HepG2 (cell line): Measurements from ENCODE around the gene DNMT3L. TPM values are rescaled to one million over a fixed set of nuclear protein-coding genes. Genes with fewer than 3 reads are reported as not detected.

Experiments
- ATAC-seq: fragments of 200-7000 bp; cut with Tn5 transposase; 3 replicates; pipeline ENCODE4 v1.9.1; 2020; ENCODE audit warnings: mild to moderate bottlenecking, moderate library complexity
- BruUV-seq: library from RNA; stranded (reverse); fragments of 400-500 nt; replicated peaks from 2 replicates; lab custom pipeline; 2021; lab: Mats Ljungman, UMichigan
- CTCF ChIA-PET: fragments of 300-600 bp; formaldehyde crosslinking; extraction: SDS; loops from one replicate; lab custom pipeline; 2021; ENCODE audit warnings: low total read pairs, inconsistent platforms, low intra/inter-chr PET ratio; lab: Yijun Ruan, JAX
- POLR2A ChIA-PET: fragments of 350-600 bp; sonication (Branson Sonifier 250); formaldehyde crosslinking; loops from one replicate; lab custom pipeline; 2020; ENCODE audit warnings: antibody characterized with exemption, inconsistent platforms; lab: Yijun Ruan, JAX
- DNase-seq: peaks from one replicate; pipeline ENCODE4 v3.0.0-alpha.2; 2015; ENCODE audit warnings: low spot score
- FAIRE-seq: peaks from 3 replicates; lab custom pipeline; 2011; peaks lifted over from hg19 to GRCh38; lab: Jason Lieb, UNC
- H2AFZ ChIP-seq: one replicate; pipeline ENCODE4 v1.6.1; 2011; ENCODE audit warnings: low read length, inconsistent platforms
- H3K27ac ChIP-seq: fragments of 300-600 bp; 3 replicates; pipeline ENCODE4 v1.8.0; 2011; ENCODE audit warnings: mixed run types, mild to moderate bottlenecking, mixed read lengths, low read length, inconsistent platforms; ENCODE audit not compliant: insufficient read depth; ENCODE audit errors: extremely low read length
- H3K27me3 ChIP-seq, 2 experiments: fragments of 200-600 bp in 1 of 2; 2 replicates in 1 of 2; 3 replicates in 1 of 2; pipeline versions ENCODE4 v1.6.0 to v1.8.0; 2011; ENCODE audit warnings: low read length in 2 of 2, mild to moderate bottlenecking in 2 of 2, moderate library complexity in 2 of 2, inconsistent platforms in 1 of 2; ENCODE audit not compliant: insufficient read depth in 2 of 2, control insufficient read depth in 1 of 2
- H3K36me3 ChIP-seq, 2 experiments: fragments of 200-600 bp in 1 of 2; replicated peaks in 1 of 2; 2 replicates in 1 of 2; 3 replicates in 1 of 2; pipeline versions ENCODE4 v1.5.1 to v1.8.0; 2011; ENCODE audit warnings: low read length in 2 of 2, inconsistent platforms in 1 of 2; ENCODE audit not compliant: insufficient read depth in 2 of 2, control insufficient read depth in 1 of 2
- H3K4me1 ChIP-seq: 2 replicates; pipeline ENCODE4 v1.5.1; 2012; ENCODE audit warnings: low read length, inconsistent platforms; ENCODE audit not compliant: insufficient read depth
- H3K4me2 ChIP-seq: 2 replicates; pipeline ENCODE4 v1.6.0; 2011; ENCODE audit warnings: low read depth, low read length, inconsistent platforms
- H3K4me3 ChIP-seq, 3 experiments: fragments of 200-600 bp in 1 of 3; sonication (generic), shearing (Covaris generic) in 1 of 3; replicated peaks in 1 of 3; 2 replicates each; pipeline ENCODE4 v1.5.1; 2011 to 2016; ENCODE audit warnings: low read length in 3 of 3, inconsistent platforms in 2 of 3, low read depth in 2 of 3, mild to moderate bottlenecking in 2 of 3, control low read depth in 1 of 3, mixed read lengths in 1 of 3; ENCODE audit not compliant: insufficient read depth in 1 of 3
- H3K79me2 ChIP-seq: one replicate; pipeline ENCODE4 v1.6.1; 2011; ENCODE audit warnings: low read length, inconsistent platforms; ENCODE audit not compliant: insufficient read depth
- H3K9ac ChIP-seq: 2 replicates; pipeline ENCODE4 v1.6.0; 2011; ENCODE audit warnings: mild to moderate bottlenecking, low read depth, low read length, inconsistent platforms; ENCODE audit not compliant: insufficient read depth
- H3K9me3 ChIP-seq: 2 replicates; pipeline ENCODE4 v1.5.1; 2012; ENCODE audit warnings: mild to moderate bottlenecking, low read length
- H4K20me1 ChIP-seq: 2 replicates; pipeline ENCODE4 v1.6.0; 2011; ENCODE audit warnings: inconsistent platforms, mild to moderate bottlenecking, low read length, moderate library complexity; ENCODE audit not compliant: insufficient read depth
- FOXO1 ChIP-seq: sonication (generic); formaldehyde crosslinking; IDR thresholded peaks from 2 replicates; pipeline ENCODE4 v1.4.0; 2020; ENCODE audit warnings: missing genetic modification reagents
- GABPA ChIP-seq, 2 experiments: IDR thresholded peaks; 2 replicates each; pipeline ENCODE4 v1.6.1; 2011 to 2016; ENCODE audit warnings: low read depth in 2 of 2, low read length in 1 of 2, missing biosample characterization in 1 of 2, missing genetic modification characterization in 1 of 2
- SMAD9 ChIP-seq: sonication (generic); formaldehyde crosslinking; IDR thresholded peaks from 2 replicates; pipeline ENCODE4 v1.5.1; 2020; ENCODE audit warnings: mild to moderate bottlenecking, missing genetic modification reagents
- TBL1XR1 ChIP-seq: fragments of 150-350 bp; IDR thresholded peaks from 2 replicates; pipeline ENCODE4 v1.6.1; 2014; ENCODE audit warnings: borderline replicate concordance, low read length; ENCODE audit not compliant: partially characterized antibody
- ZBTB1 ChIP-seq: sonication (generic); formaldehyde crosslinking; IDR thresholded peaks from 2 replicates; pipeline ENCODE4 v1.4.0; 2020; ENCODE audit warnings: missing genetic modification reagents, borderline replicate concordance
- ZFP36 ChIP-seq: fragments of 150-350 bp; IDR thresholded peaks from 2 replicates; pipeline ENCODE4 v1.6.1; 2018; ENCODE audit warnings: borderline replicate concordance, low read length, low read depth; ENCODE audit not compliant: partially characterized antibody
- ZNF792 ChIP-seq: IDR thresholded peaks from 2 replicates; pipeline ENCODE4 v1.6.1; 2016
- WGBS: methylation state at CpG from one replicate; pipeline ENCODE4 v1.1.6; 2017; ENCODE audit warnings: low lambda C conversion rate; 5-methylcytosine and 5-hydroxymethylcytosine counted together
- in situ Hi-C: cut with HindIII; loops from 2 replicates; pipeline ENCODE4 v1.10.0; 2017; ENCODE audit warnings: low pct_unique_long_range_greater_than_20kb; ENCODE audit not compliant: extremely low pct_ligation_motif_present
- intact Hi-C: fragments of 100-400 bp; cut with micrococcal nuclease; formaldehyde crosslinking; loops from one replicate; pipeline ENCODE4 v1.10.0; 2022; ENCODE audit not compliant: unreplicated experiment
- polyA plus RNA-seq, 8 experiments: library from polyadenylated mRNA; depleted of rRNA in 3 of 8; stranded (reverse) in 7 of 8; unstranded in 1 of 8; fragments of >200 nt; fragmentation: Illumina TruSeq in 4 of 8; extraction: Trizol in 4 of 8; gene quantifications; 2 replicates each; pipeline versions ENCODE4 v1.2.1 to v1.2.3, GENCODE V29; 2011 to 2016; ENCODE audit warnings: low read depth in 4 of 8, missing spikeins in 1 of 8, mixed read lengths in 1 of 8; ENCODE audit not compliant: insufficient read depth in 1 of 8
- total RNA-seq, 5 experiments: library from RNA; depleted of rRNA; stranded (reverse); fragments of >200 nt; fragmentation: Illumina TruSeq; extraction: Trizol; gene quantifications; 2 replicates each; pipeline ENCODE4 v1.2.3, GENCODE V29; 2016; ENCODE audit warnings: low read depth in 1 of 5
- TF ChIP-seq, protein P1 (sequence below): IDR thresholded peaks from 2 replicates; pipeline ENCODE4 v1.6.1; 2012; ENCODE audit warnings: inconsistent platforms
- TF ChIP-seq, protein P2 (sequence below): sonication (generic); formaldehyde crosslinking; IDR thresholded peaks from 2 replicates; pipeline ENCODE4 v1.4.0; 2020; ENCODE audit warnings: mild to moderate bottlenecking, missing genetic modification reagents

The DNMT3L gene
- total and polyA plus RNA-seq, 2 of the 13 experiments (the other 11 are each of a cell fraction or from before 2014, with no cell fraction given), result 0.75 to 1.7 TPM

DNA sequence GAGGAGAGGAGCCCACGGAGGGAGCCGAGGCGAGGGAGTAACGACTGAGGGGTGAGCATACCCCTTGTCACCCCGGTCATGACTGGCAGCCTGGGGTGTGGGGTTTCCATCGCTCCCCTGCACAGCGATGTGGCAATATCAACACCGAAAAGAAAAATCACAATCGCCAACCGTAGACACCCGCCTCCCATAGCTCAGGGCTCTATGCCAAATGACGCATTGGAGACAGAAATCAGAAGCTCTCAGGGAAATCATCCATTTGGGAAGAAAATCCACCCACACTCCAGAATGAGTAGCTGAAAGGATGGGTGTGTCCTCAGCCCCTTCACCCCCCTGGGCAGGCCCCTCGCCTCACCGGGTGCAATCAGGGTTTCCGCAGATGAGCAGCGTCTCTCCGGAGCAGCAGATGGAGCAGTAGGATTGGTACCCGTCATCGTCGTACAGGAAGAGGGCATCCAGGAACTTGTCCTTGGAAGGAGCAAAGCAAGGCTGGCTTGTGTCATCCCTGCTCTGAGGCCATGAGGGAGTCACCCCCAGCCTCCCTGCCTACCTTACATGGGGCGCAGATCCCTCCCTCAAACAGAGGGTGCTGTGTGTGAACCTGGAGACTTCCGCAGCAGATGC is 2.5 kb downstream of the DNMT3L start:
- Histone ChIP-seq H3K36me3 (no peaks in the 10 kb centered on the region), H3K9ac (no peak overlapping the region), H3K9me3 (no peaks in the 10 kb centered on the region), H4K20me1 (no peaks in the 10 kb centered on the region), H3K4me2 (no peak overlapping the region), H3K79me2 (no peaks in the 10 kb centered on the region), H3K27ac (no peak overlapping the region), H3K27me3 (peaks cover 0 to 13% of the 10 kb centered on the region in 2 experiments; a peak in 1 of 5 replicates), H3K4me1 (peaks cover 23% of the 10 kb centered on the region), H2AFZ (no peak overlapping the region), H3K4me3 (no peak overlapping the region)
- intact Hi-C loops (no loop called here), in situ Hi-C loops (no loop called here)
- FAIRE-seq (no peak), ATAC-seq (no peak; the same call in 2 of the 3 replicates), DNase-seq (no peak)
- TF ChIP-seq FOXO1 (no peak), ZBTB1 (no peak), SMAD9 (CRISPR knock-in tag) (no peak), GABPA (IDR thresholded peaks at IDR 0.05; ENCODE audit: low read depth, low read length) (no peak), GABPA (CRISPR knock-in tag; IDR thresholded peaks at IDR 0.05; ENCODE audit: low read depth) (no peak), TBL1XR1 (no peak), ZFP36 (no peak), ZNF792 (CRISPR knock-in tag) (no peak)
- TF ChIP-seq, protein P1, sequence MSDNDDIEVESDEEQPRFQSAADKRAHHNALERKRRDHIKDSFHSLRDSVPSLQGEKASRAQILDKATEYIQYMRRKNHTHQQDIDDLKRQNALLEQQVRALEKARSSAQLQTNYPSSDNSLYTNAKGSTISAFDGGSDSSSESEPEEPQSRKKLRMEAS, result no peak
- TF ChIP-seq, protein P2, sequence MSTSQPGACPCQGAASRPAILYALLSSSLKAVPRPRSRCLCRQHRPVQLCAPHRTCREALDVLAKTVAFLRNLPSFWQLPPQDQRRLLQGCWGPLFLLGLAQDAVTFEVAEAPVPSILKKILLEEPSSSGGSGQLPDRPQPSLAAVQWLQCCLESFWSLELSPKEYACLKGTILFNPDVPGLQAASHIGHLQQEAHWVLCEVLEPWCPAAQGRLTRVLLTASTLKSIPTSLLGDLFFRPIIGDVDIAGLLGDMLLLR, result no peak
- ChIA-PET POLR2A (no interaction called here), CTCF (no interaction called here)
- WGBS, result 87% methylated on average over 11 of the region's 22 CpGs
- no TSS peak for BruUV-seq
